Measurements from ENCODE around the gene CLDND2. TPM values are rescaled to one million over a fixed set of nuclear protein-coding genes. Genes with fewer than 3 reads are reported as not detected.
A peak's percentile ranks its signal among the peaks of the same experiment; 100 is the strongest.
"Not testable (repeated sequence)": the region's sequence is repeated elsewhere in the genome, so short reads cannot be mapped to it uniquely, and the experiment has no call there.

Gene CLDND2
- total RNA-seq, 1 donor from 2014 or later = 0.84 TPM

GRCh38 chr19:51410950-51411748 lies 42.3 kb upstream of the CLDND2 start:
- H3K4me1 Mint-ChIP-seq = no peaks in the 10 kb centered on the region
- H3K27ac Mint-ChIP-seq (ENCODE audit: unreplicated experiment) = no peak overlapping the region
- DNase-seq (ENCODE audit: low read depth, low spot score) = no peak
- no peaks in the 10 kb centered on the region for H3K36me3 Mint-ChIP-seq (ENCODE audit: low read depth)
- H3K27me3 Mint-ChIP-seq (ENCODE audit: low read depth) = no peaks in the 10 kb centered on the region
- TF ChIP-seq CTCF (conservative IDR thresholded peaks at IDR 0.05) = no peak
- no peaks in the 10 kb centered on the region for H3K9me3 Mint-ChIP-seq
- no peak overlapping the region for H3K4me3 Mint-ChIP-seq

GRCh38 chr19:51407511-51408131 lies 38.8 kb upstream of the CLDND2 start:
- Mint-ChIP-seq H3K9me3 (peaks cover 7% of the 10 kb centered on the region), H3K27me3 (ENCODE audit: low read depth) (no peaks in the 10 kb centered on the region), H3K36me3 (ENCODE audit: low read depth) (peaks cover 10% of the 10 kb centered on the region), H3K27ac (ENCODE audit: unreplicated experiment) (no peak overlapping the region), H3K4me3 (no peak overlapping the region), H3K4me1 (no peaks in the 10 kb centered on the region)
- peak; percentile 54 for TF ChIP-seq CTCF (conservative IDR thresholded peaks at IDR 0.05)
- DNase-seq (ENCODE audit: low read depth, low spot score) = no peak

GRCh38 chr19:51402117-51402516 lies 33.3 kb upstream of the CLDND2 start:
- no peak for DNase-seq (ENCODE audit: low read depth, low spot score)
- Mint-ChIP-seq H3K27me3 (ENCODE audit: low read depth) (no peaks in the 10 kb centered on the region), H3K36me3 (ENCODE audit: low read depth) (peaks cover 17% of the 10 kb centered on the region), H3K27ac (ENCODE audit: unreplicated experiment) (no peak overlapping the region), H3K4me1 (peaks cover 5% of the 10 kb centered on the region), H3K9me3 (peaks cover 18% of the 10 kb centered on the region), H3K4me3 (no peak overlapping the region)
- no peak for TF ChIP-seq CTCF (conservative IDR thresholded peaks at IDR 0.05)

- H3K36me3 Mint-ChIP-seq (ENCODE audit: low read depth) = peaks cover 17% of the 10 kb centered on the region
- not testable (repeated sequence) for H3K27ac Mint-ChIP-seq (ENCODE audit: unreplicated experiment); H3K27me3 Mint-ChIP-seq (ENCODE audit: low read depth); DNase-seq (ENCODE audit: low read depth, low spot score); H3K4me3 Mint-ChIP-seq
- peaks cover 18% of the 10 kb centered on the region for H3K9me3 Mint-ChIP-seq
- H3K4me1 Mint-ChIP-seq = peaks cover 10% of the 10 kb centered on the region
Measured at GRCh38 chr19:51399936-51400335, 31.1 kb upstream of the CLDND2 start.

GRCh38 chr19:51399231-51399630 lies 30.4 kb upstream of the CLDND2 start:
- no peak for TF ChIP-seq CTCF (conservative IDR thresholded peaks at IDR 0.05)
- peaks cover 18% of the 10 kb centered on the region for H3K9me3 Mint-ChIP-seq
- H3K4me3 Mint-ChIP-seq = no peak overlapping the region
- peaks cover 17% of the 10 kb centered on the region for H3K36me3 Mint-ChIP-seq (ENCODE audit: low read depth)
- no peaks in the 10 kb centered on the region for H3K27me3 Mint-ChIP-seq (ENCODE audit: low read depth)
- no peak for DNase-seq (ENCODE audit: low read depth, low spot score)
- no peak overlapping the region for H3K27ac Mint-ChIP-seq (ENCODE audit: unreplicated experiment)
- H3K4me1 Mint-ChIP-seq = peaks cover 17% of the 10 kb centered on the region

GRCh38 chr19:51398096-51398704 lies 29.4 kb upstream of the CLDND2 start:
- Mint-ChIP-seq H3K4me3 (peak overlapping the region; percentile 66), H3K27me3 (ENCODE audit: low read depth) (no peaks in the 10 kb centered on the region), H3K27ac (ENCODE audit: unreplicated experiment) (no peak overlapping the region), H3K4me1 (peaks cover 23% of the 10 kb centered on the region), H3K9me3 (peaks cover 17% of the 10 kb centered on the region), H3K36me3 (ENCODE audit: low read depth) (peaks cover 11% of the 10 kb centered on the region)
- no peak for DNase-seq (ENCODE audit: low read depth, low spot score)
- TF ChIP-seq CTCF (conservative IDR thresholded peaks at IDR 0.05) = peak; percentile 61

DNA sequence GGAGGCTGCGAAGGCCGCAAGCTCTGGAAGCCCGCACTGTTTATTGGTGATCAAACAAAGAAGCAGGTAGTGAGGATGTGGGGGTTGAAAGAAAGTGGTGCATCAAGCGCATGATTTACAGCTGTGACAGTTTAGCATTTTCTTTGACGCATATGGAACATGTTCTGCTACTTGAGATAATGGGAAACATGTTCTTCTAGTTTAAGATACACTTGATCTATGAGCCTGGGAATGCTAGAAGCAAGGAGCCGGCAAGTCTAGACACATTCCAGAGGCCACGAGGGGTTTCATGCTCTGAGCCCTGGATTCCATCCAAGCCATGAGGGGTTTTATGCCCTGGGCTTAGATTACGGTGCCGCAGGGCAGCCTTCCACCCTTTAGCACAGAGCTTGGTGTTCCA lies 28.6 kb upstream of the CLDND2 start:
- H3K27ac Mint-ChIP-seq (ENCODE audit: unreplicated experiment); H3K36me3 Mint-ChIP-seq (ENCODE audit: low read depth); H3K27me3 Mint-ChIP-seq (ENCODE audit: low read depth); DNase-seq (ENCODE audit: low read depth, low spot score): not testable (repeated sequence)
- peak overlapping the region; percentile 61 for H3K4me3 Mint-ChIP-seq
- H3K9me3 Mint-ChIP-seq = peaks cover 14% of the 10 kb centered on the region
- peaks cover 26% of the 10 kb centered on the region for H3K4me1 Mint-ChIP-seq

All from neural crest cell (in vitro differentiated cells).